COR-L47 (cell line): ENCODE measurements around the gene ZGPAT.
A peak's percentile ranks its signal among the peaks of the same experiment; 100 is the strongest.

Source experiments
- DNase-seq: peaks from one replicate; lab custom pipeline; 2025; lab: John Stamatoyannopoulos, UW

Gene ZGPAT

DNA sequence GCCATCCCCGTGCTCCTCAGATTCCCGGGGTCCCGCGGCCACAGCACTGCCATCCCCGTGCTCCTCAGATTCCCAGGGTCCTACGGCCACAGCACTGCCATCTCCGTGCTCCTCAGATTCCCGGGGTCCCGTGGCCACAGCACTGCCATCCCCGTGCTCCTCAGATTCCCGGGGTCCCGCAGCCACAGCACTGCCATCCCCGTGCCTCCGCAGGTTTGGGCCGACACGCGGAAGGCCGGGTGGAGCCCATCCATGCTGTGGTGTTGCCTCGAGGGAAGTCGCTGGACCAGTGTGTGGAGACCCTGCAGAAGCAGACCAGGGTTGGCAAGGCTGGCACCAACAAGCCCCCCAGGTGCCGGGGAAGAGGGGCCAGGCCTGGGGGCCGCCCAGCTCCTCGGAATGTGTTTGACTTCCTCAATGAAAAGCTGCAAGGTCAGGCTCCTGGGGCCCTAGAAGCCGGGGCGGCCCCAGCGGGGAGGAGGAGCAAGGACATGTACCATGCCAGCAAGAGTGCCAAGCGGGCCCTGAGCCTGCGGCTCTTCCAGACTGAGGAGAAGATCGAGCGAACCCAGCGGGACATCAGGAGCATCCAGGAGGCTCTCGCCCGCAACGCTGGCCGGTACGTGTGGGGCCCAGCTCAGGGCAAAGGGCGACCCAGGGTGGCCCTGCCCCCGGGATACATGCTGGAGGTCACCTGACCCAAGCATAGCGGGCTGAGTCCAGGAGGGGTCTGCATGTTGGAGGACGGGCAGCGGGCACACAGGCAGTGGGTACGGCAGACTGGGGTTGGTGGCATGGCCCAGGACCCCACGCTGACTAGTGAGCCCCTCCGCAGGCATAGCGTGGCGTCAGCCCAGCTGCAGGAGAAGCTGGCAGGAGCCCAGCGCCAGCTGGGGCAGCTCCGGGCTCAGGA lies 27.4 kb downstream of the ZGPAT start:
- DNase-seq = no peak

DNA sequence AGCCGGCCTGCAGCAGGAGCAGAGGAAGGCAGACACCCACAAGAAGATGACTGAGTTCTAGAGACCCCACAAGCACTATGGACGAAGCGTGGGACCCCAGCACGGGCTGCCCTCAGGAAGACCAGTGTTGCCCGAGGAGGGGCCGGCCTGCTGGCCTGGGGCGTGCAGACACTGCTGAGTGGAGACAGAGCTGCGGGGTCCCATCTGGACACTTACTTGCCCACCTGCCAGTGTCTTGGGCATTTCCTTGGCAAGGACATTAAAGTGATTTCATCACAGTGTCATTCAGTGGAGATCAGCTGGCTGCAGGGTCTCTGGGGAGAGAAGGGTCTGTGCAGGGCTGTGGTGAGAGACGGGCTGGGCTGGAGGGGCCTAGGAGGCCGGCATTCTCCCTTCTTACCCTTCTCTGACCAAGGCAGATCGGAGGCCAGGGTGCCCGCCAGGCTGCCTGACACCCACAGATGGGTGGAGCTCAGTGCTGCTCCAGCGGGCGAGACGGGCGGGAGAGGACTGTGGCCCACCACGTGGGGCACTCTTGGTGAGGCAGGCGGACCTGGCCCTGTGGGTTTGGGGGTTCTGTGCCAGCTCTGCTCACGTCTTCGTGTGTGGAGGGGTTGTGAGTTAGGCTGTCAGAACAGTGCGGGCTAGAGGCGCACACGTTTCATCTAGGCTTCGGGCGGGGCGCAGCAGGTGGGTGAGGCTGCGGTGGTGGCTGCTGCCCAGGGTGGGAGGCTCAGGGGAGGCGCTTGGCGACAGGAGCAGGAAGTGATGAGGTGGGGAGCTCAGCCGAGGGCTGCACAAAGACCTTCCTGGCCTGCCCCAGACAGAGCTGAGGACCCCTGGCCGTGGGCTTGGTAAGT lies 28.2 kb downstream of the ZGPAT start, which contains the start of gene LIME1:
Gene LIME1, plus strand, starts transcription at position 806 of the 860 bp plus-strand sequence. CDS start 886 bp downstream, outside the sequence.
- no peak for DNase-seq

- DNase-seq = no peak
Measured at GRCh38 chr20:63736893-63737694, 29.3 kb downstream of the ZGPAT start.

DNA sequence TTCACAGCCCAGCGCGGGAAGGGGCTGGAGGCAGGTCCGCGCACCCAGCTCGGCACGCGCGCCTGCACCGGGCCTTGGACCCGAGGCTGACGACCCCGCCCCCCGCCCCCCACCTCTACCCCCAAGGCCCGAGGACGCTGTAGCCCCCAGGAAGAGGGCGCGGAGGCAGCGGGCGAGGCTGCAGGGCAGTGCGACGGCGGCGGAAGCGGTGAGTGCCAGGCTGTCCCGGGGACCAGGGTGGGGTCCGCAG lies 29.8 kb downstream of the ZGPAT start:
- no peak for DNase-seq

GRCh38 chr20:63737945-63738686 lies 30.3 kb downstream of the ZGPAT start:
- DNase-seq = no peak

- DNase-seq = no peak
Measured at GRCh38 chr20:63738687-63739129, 30.9 kb downstream of the ZGPAT start.

DNA sequence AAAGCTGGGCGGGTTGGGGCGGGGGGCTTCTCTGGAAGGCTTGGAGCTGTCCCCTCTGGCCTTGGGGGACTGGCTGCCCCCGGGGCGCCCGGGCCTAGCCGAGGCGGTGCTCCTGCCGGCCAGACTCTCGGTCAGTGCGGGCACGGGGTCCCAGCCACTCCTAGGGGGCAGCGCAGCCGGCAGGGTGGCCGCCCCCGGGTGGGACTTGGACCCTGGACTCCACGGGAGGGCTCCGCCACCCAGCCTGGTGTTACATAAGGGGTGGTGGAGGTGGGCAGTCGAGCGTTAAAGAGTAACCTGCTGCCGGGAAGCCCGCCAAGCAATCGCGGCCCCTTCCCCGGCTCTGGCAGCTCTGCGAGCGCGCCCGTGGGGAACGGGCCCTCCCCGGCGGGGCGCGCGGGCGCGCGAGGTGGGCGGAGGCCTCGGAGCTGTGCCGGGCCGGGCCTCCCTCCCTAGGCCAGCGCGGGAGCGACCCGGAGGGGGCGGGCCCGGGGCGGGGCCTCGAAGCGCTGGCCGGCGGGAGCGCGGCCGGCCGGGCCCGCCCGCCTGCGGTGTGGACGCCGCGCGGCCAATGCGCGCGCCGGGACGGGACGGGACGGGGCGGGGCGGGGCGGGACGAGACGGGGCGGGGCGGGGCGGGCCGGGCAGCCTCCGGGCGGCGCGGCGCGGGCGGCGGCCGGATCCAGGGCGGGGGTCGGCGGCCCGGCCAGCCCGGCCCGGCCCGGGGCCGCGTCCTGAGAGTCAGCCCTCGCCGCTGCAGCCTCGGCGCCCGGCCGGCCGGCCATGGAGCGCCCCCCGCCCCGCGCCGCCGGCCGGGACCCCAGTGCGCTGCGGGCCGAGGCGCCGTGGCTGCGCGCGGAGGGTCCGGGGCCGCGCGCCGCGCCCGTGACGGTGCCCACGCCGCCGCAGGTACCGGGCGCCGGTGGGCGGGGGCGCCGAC lies 31.6 kb downstream of the ZGPAT start, which contains the start of gene SLC2A4RG:
Gene SLC2A4RG, plus strand, starts transcription at position 647 of the 940 bp plus-strand sequence. Its CDS starts 137 bp downstream, at position 784.
- peak; percentile 40 for DNase-seq

GRCh38 chr20:63740070-63740626 lies 32.3 kb downstream of the ZGPAT start:
- DNase-seq = no peak

- peak; percentile 85 for DNase-seq
Measured at GRCh38 chr20:63740627-63741353, 33.0 kb downstream of the ZGPAT start.

- no peak for DNase-seq
Measured at GRCh38 chr20:63741354-63741675, 33.5 kb downstream of the ZGPAT start.

GRCh38 chr20:63741676-63742380 lies 34.0 kb downstream of the ZGPAT start:
- no peak for DNase-seq

DNA sequence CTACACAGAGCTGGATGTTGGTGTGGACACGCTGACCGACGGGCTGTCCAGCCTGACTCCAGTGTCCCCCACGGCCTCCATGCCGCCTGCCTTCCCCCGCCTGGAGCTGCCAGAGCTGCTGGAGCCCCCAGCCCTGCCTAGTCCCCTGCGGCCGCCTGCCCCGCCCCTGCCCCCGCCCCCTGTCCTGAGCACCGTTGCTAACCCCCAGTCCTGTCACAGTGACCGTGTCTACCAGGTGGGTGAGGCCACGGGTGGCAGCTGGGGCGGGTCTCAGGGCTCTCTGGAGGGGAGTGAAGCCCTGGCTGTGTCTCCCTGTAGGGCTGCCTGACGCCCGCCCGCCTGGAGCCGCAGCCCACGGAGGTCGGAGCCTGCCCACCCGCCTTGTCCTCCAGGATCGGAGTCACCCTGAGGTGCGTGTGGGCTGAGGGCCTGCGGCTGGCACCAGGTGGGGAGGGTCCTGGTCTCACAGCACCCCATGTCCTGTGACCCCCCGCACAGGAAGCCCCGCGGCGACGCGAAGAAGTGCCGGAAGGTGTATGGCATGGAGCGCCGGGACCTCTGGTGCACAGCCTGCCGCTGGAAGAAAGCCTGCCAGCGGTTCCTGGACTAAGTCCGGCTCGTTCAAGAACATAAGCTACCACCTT lies 34.7 kb downstream of the ZGPAT start:
- DNase-seq = no peak

GRCh38 chr20:63743210-63743970 lies 35.6 kb downstream of the ZGPAT start:
- no peak for DNase-seq

DNA sequence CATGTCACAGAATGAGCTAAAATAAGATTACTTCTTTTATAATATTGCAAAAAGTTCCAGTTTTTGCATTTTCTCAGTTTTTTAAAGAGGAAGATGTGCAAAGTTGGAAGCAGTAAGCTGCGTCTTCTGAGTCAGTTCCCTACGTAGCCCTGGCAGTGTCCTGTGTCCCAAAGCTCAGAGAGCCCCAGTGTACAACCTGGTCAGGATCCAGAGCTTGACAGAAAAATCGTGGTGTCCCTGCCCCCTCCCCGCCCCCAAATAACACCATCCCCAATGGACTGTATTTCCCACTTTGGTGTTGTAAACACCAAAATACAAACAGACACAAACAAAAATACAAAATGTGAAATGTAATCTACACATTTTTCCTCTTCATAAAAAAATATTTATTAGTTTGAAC lies 36.3 kb downstream of the ZGPAT start:
- DNase-seq = no peak

DNA sequence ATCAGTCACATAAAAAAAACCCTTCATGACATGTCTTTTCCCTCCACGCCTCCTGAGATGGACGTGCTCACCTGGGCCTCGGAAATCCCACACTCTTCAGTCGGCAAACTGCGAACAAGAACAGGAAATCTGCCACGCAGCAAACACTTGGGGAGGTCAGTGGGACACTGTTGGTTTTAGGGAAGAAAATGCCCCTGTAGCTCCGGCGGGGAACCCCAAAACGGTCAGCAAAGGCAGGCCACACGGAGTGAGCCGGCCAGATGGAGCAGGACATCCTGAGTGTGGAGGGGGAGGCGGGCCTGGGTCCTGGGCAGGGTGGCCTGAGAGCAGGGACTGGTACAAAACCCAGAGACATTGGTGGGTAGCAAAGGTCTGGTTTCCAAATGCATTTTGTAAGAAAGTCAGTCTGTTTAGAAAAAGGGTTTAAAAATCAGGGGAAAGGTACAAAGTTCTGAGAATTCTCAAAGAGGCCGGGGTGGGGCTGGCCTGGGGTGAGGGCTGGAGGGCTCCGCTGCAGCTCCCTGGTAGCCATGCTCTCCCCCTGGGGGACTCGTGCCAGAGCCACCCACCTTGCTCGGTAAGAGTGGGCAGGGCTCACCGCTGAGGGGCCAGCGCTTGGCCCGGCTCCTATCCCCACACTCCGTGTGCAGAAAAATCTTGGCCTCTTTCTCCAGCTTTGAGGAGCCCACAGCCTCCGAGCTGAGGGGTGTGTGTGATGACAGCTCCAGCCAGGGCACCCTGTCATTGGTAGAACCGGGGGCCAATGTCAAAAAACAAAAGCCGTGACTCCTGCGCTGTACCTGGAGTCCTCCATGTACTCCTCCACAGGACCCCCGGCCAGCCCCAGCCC lies 37.0 kb downstream of the ZGPAT start:
- no peak for DNase-seq

GRCh38 chr20:63745424-63745805 lies 37.6 kb downstream of the ZGPAT start:
- no peak for DNase-seq
